ENCODE measurements around the gene CCDC88B. TPM values are rescaled to one million over a fixed set of nuclear protein-coding genes. Genes with fewer than 3 reads are reported as not detected.
"Not testable (repeated sequence)": the region's sequence is repeated elsewhere in the genome, so short reads cannot be mapped to it uniquely, and the experiment has no call there.

CCDC88B gene
- total RNA-seq, 1 experiment from 2014 or later, result 1.7 TPM

- DNase-seq (ENCODE audit: low read depth), result no peak
Measured at GRCh38 chr11:64320556-64320955, 19.4 kb upstream of the CCDC88B start.

DNA sequence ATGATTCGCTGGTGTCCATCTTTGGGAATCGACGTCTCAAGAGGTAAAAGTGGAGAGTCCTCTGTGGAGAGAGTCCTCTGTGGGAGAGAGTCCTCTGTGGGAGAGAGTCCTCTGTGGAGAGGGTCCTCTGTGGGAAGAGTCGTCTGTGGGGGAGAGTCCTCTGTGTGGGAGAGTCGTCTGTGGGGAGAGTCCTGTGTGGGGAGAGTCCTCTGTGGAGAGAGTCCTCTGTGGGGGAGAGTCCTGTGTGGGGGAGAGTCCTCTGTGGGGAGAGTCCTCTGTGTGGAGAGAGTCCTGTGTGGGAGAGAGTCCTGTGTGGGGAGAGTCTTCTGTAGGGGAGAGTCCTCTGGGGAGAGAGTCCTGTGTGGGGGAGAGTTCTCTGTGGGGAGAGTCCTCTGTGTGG, 19.0 kb upstream of the CCDC88B start:
- no peak for DNase-seq (ENCODE audit: low read depth)

- DNase-seq (ENCODE audit: low read depth), result peak; percentile 75
Measured at GRCh38 chr11:64321533-64321932, 18.5 kb upstream of the CCDC88B start.

GRCh38 chr11:64322925-64323260, 17.1 kb upstream of the CCDC88B start:
- no peak for DNase-seq (ENCODE audit: low read depth)

- DNase-seq (ENCODE audit: low read depth), result no peak
Measured at GRCh38 chr11:64323373-64323772, 16.6 kb upstream of the CCDC88B start.

DNA sequence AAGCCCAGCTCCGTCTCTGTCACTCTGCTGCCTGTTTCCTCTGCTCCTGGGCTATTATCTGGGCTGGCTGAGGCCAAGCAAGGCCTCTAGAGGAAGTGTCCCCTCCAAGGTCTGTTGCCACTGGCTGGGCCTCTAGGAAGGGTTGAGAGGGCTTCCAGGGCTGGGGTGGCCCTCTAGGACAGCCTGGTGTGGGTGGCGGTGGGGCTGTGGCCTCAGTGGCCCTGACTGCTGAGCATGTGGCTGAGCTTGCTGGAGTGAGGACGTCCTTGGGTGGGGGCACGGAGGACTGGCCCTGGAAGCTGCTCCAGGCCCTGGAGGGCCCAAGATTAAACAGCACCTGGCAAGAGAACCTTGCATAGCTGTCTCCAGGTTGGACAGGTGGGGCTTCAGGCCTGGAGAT, 16.0 kb upstream of the CCDC88B start:
- not testable (repeated sequence) for DNase-seq (ENCODE audit: low read depth)

DNA sequence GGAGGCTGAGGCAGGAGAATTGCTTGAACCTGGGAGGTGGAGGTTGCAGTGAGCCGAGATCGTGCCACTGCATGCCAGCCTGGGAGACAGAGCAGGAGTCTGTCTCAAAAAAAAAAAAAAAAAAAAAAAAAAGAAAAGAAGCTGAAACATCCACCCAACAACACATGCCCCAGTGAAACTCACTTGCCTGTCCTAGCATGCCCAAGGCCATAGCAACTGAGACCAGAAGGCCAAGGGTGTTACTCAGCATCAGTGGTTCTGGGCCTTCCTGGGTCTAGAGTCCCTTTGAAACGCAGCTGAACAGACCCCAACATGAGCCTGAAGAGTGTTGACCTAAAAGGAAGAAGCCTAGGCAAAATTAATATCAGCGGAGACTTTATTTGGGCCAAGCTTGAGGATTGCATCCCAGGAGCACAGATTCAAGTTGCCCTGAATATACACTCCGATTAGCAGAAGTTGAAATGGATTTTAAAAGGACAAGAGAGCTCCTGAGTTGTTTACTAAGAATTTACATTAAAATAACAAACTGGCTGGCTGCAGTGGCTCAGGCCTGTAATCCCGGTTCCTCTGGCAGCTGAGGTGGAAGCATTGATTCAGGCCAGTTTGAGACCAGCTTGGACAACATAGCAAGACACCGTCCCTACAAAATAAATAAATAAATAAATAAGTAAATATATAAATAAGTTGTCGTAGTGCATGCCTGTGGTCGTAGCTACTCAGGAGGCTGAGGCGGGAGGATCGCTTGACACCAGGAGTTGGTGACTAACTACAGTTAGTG, 15.1 kb upstream of the CCDC88B start:
- DNase-seq (ENCODE audit: low read depth), result no peak

DNA sequence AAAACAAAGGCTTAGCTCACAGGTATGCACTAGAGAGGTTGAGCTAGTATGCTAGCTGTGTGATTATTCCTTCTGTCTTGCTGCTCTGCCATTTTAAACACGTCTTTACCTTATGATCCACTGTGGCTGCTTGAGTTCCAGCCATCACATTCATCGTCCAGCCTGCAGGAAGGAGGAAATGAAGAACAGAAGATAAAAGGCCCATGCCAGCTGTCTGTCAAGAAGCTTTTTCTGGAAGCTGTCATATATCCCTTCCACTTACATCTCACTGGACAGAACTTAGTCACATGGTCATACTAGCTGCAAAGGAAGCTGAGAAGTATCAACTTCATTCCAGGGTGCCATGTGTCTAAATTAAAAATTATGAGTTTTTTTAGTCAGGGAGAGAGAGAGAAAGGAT, 12.6 kb upstream of the CCDC88B start:
- DNase-seq (ENCODE audit: low read depth), result no peak

DNA sequence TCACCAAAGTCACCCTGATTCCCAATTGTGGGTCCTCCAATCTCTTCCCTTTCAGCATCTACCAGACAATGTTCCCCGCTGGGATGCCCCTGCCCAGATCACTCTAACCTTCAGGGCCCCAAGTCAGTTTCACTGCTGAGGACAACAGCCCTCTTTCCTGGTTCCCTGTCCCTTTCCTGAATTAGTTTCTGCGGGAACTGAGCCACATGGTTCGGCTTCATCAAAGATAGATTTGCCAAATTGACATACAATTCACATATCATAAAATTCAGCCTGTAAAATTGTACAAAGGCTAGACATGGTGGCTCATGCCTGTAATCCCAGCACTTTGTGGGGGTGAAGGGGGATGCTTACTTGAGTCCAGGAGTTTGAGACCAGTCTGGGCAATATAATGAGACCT, 12.0 kb upstream of the CCDC88B start:
- no peak for DNase-seq (ENCODE audit: low read depth)

GRCh38 chr11:64330888-64331287, 9.1 kb upstream of the CCDC88B start:
- DNase-seq (ENCODE audit: low read depth), result no peak

DNA sequence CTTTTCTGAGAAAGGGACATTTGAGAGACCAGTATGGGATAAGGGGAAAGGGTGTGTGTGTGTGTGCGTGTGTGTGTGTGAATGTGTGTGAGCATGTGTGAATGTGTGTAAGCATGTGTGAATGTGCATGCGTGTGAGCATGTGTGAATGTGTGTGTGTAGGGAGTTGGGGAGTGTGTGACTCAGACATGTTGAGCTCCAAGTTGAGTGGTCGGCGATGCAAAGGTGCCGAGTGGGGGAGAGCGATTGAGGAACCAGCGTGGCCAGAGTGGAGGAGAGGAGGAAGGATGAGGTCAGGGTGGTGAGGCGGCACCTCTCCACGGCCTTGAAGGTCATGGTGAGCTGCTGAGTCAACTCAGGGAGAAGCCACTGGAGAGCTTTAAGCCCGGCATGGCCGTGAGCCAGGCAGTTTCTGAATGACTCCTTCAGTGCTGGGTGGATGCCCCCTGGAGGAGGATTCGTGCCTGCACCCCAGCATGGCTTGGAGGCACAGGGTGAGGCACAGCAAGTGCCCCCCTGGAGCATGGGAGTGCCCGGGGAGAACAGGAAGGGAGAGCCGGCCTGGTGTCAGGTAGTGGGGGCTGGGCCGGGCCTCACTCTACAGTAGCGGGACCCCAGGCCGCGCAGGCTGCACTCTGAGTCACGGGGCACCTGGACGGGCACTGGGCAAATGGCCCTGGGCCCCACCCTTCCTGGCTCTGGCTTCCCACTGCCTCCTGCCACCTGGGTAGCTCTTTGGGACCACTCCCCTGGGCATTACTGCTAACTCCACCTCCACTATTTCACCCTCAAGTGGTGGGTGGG, 8.2 kb upstream of the CCDC88B start:
- peak; percentile 92 for DNase-seq (ENCODE audit: low read depth)

DNA sequence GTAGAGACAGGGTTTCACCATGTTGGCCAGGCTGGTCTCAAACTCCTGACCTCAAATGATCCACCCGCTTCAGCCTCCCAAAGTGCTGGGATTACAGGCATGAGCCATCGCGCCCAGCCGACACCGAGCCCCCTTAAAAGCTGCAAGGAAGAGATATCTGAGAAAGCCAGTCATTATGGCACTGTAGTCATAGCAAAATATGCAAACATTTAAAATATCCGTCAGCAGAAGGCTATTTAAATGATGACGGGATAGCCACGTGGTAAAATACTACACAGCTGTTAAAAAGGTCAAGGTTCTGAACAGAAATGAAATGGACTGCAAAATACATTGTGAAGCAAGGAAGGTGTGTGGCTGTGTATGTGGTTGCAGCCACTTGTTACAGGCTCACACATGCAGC, 6.4 kb upstream of the CCDC88B start:
- DNase-seq (ENCODE audit: low read depth), result no peak

DNA sequence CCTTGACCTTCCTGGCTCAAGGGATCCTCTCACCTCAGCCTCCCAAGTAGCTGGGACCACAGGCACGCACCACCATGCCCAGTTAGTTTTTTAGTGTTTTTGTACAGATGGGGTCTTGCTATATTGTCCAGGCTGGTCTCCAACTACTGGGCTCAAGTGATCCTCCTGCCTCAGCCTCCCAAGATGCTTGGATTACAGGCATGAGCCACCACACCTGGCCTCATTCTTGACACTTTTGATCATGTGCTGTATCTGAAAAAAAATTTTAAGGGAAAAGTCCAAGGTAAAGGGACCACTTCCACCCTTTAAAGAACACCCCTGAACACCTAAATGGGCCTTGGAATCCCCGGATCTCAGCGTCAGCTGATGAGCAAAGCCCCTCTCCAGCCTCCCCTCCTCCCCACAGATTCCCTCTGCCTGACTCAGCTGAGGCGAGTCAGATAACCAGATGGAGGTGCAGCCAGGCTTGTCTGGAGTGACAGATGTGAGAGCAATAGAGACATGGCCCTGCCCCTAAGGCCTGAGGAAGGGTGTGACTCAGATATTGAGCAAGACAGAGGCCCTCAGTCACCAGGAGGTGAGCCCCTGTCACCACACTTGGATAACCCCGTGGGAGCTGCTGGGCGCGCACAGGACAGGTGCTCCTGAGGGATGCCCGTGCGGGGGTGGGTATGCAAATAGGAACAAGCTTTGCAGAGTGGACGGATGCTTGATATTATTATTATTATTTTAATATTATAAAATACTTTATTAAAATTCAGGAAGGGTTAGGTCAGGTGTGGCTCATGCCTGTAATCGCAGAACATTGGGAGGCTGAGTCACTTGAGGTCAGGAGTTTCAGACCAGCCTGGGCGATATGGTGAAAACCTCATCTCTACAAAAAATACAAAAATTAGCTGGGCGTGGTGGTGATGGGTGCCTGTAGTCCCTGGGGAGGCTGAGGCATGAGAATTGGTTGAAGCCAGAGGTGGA, 5.0 kb upstream of the CCDC88B start:
- peak; percentile 98 for DNase-seq (ENCODE audit: low read depth)

DNA sequence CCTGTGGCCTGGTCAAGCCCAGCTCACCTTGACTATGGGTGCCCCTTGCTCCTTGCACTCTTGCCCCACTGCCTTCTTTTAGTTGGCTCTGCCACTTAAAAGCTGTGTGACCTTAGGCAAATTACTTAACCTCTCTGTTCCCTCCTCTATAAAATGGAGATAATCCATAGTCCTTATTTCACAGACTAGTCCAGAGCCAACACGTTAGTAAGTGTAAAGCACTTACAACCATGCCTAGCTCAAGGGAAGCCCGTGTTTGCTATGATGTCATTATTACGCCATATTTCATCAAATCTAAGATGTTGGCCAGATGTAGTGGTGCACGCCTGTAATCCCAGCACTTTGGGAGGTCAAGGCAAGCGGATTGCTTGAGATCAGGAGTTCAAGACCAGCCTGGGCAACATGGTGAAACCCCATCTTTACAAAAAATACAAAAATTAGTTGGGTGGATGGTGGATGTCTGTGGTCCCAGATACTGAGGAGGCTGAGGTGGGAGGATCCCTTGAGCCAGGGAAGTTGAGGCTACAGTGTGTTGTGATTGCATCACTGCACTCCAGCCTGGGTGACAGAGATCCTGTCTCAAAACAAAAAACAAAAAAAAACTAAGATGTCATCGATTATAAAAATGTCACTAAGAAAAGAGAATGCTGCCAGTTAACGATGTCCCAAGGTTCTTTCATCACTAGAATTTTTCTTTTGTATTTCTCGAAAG, 2.3 kb upstream of the CCDC88B start:
- DNase-seq (ENCODE audit: low read depth), result no peak

- DNase-seq (ENCODE audit: low read depth), result no peak
Measured at GRCh38 chr11:64338716-64339115, 1.3 kb upstream of the CCDC88B start.

- DNase-seq (ENCODE audit: low read depth), result no peak
Measured at GRCh38 chr11:64339286-64339685, 718 bp upstream of the CCDC88B start.

GRCh38 chr11:64340671-64341335, 799 bp downstream of the CCDC88B start:
- no peak for DNase-seq (ENCODE audit: low read depth)

DNA sequence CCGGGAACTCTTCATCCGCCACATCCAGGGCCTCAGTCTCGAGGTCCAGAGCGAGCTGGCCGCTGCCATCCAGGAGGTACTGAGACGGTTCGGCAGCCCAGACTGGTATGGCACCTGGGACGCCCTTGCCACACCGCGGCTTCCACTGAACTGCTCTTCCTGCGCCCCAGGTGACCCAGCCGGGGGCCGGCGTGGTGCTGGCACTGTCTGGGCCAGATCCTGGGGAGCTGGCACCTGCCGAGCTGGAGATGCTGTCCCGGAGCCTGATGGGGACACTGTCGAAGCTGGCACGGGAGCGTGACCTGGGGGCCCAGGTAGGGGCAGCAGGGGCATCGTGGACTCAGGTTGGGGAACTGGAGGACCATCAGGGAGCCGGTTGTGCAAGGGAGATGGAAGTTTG, 1.4 kb downstream of the CCDC88B start:
- DNase-seq (ENCODE audit: low read depth), result no peak

- peak; percentile 95 for DNase-seq (ENCODE audit: low read depth)
Measured at GRCh38 chr11:64341851-64342791, 2.1 kb downstream of the CCDC88B start.

Data from Daoy (cell line).